Parathyroid adenoma (tissue), 2 donors: Measurements from ENCODE around the gene DIAPH1.

ENCODE experiments used
- H2AFZ ChIP-seq: fragments of 300-600 bp; sonication (generic); one replicate; pipeline ENCODE4 v1.7.0; 2017; ENCODE audit warnings: antibody characterized with exemption, mild to moderate bottlenecking
- H3K27ac ChIP-seq: fragments of 300-600 bp; sonication (generic); one replicate; pipeline ENCODE4 v1.7.0; 2017
- H3K27me3 ChIP-seq: fragments of 300-600 bp; sonication (generic); one replicate; pipeline ENCODE4 v1.7.0; 2017; ENCODE audit warnings: low read length; ENCODE audit not compliant: control insufficient read depth, insufficient read depth
- H3K36me3 ChIP-seq: fragments of 300-600 bp; sonication (generic); one replicate; pipeline ENCODE4 v1.7.0; 2017; ENCODE audit warnings: low read length; ENCODE audit not compliant: control insufficient read depth, insufficient read depth
- H3K4me1 ChIP-seq: fragments of 300-600 bp; sonication (generic); one replicate; pipeline ENCODE4 v1.7.0; 2017; ENCODE audit warnings: control low read depth
- H3K4me2 ChIP-seq: fragments of 300-600 bp; sonication (generic); one replicate; pipeline ENCODE4 v1.7.0; 2017; ENCODE audit warnings: low read length
- H3K4me3 ChIP-seq: fragments of 300-600 bp; sonication (generic); one replicate; pipeline ENCODE4 v1.7.0; 2017; ENCODE audit warnings: low read depth, low read length
- H3K79me2 ChIP-seq: fragments of 300-600 bp; sonication (generic); one replicate; pipeline ENCODE4 v1.7.0; 2017; ENCODE audit warnings: control low read depth
- H3K9ac ChIP-seq: fragments of 300-600 bp; sonication (generic); one replicate; pipeline ENCODE4 v1.7.0; 2017; ENCODE audit warnings: mild to moderate bottlenecking
- H3K9me3 ChIP-seq: fragments of 300-600 bp; sonication (generic); one replicate; pipeline ENCODE4 v1.7.0; 2017; ENCODE audit warnings: low read length; ENCODE audit not compliant: control insufficient read depth
- CTCF ChIP-seq: fragments of 300-600 bp; sonication (generic); IDR thresholded peaks from one replicate; pipeline ENCODE4 v1.7.0; 2017; ENCODE audit warnings: antibody characterized with exemption, mild to moderate bottlenecking
- donor health status: primary hyperparathyroidism.

DIAPH1 gene

GRCh38 chr5:141662028-141662427 is 43.2 kb upstream of the DIAPH1 start:
- H3K36me3 ChIP-seq = no peaks in the 10 kb centered on the region
- no peak for TF ChIP-seq CTCF
- no peak overlapping the region for H2AFZ ChIP-seq
- H3K4me1 ChIP-seq = peaks cover 8% of the 10 kb centered on the region
- H3K4me3 ChIP-seq = no peak overlapping the region
- H3K27me3 ChIP-seq = no peaks in the 10 kb centered on the region
- peaks cover 2% of the 10 kb centered on the region for H3K79me2 ChIP-seq
- no peak overlapping the region for H3K4me2 ChIP-seq
- H3K9ac ChIP-seq = no peak overlapping the region
- no peaks in the 10 kb centered on the region for H3K9me3 ChIP-seq
- no peak overlapping the region for H3K27ac ChIP-seq

GRCh38 chr5:141657937-141658545 is 39.2 kb upstream of the DIAPH1 start:
- H2AFZ ChIP-seq = no peak overlapping the region
- TF ChIP-seq CTCF = no peak
- no peak overlapping the region for H3K4me3 ChIP-seq
- no peaks in the 10 kb centered on the region for H3K9me3 ChIP-seq
- H3K4me2 ChIP-seq = no peak overlapping the region
- H3K79me2 ChIP-seq = peaks cover 2% of the 10 kb centered on the region
- H3K36me3 ChIP-seq = no peaks in the 10 kb centered on the region
- H3K4me1 ChIP-seq = peaks cover 6% of the 10 kb centered on the region
- no peak overlapping the region for H3K27ac ChIP-seq
- no peak overlapping the region for H3K9ac ChIP-seq
- H3K27me3 ChIP-seq = no peaks in the 10 kb centered on the region

GRCh38 chr5:141657404-141657803 is 38.6 kb upstream of the DIAPH1 start:
- Histone ChIP-seq H3K9me3 (no peaks in the 10 kb centered on the region), H2AFZ (no peak overlapping the region), H3K36me3 (no peaks in the 10 kb centered on the region), H3K9ac (no peak overlapping the region), H3K4me3 (no peak overlapping the region), H3K4me2 (no peak overlapping the region), H3K27me3 (no peaks in the 10 kb centered on the region), H3K79me2 (peaks cover 2% of the 10 kb centered on the region), H3K27ac (no peak overlapping the region), H3K4me1 (peaks cover 6% of the 10 kb centered on the region)
- no peak for TF ChIP-seq CTCF

GRCh38 chr5:141656396-141656795 is 37.6 kb upstream of the DIAPH1 start:
- H3K9ac ChIP-seq = no peak overlapping the region
- no peak for TF ChIP-seq CTCF
- H3K36me3 ChIP-seq = no peaks in the 10 kb centered on the region

GRCh38 chr5:141655020-141655419 is 36.2 kb upstream of the DIAPH1 start:
- no peak for TF ChIP-seq CTCF
- Histone ChIP-seq H3K27ac (no peak overlapping the region), H3K79me2 (no peaks in the 10 kb centered on the region), H2AFZ (no peak overlapping the region), H3K4me3 (no peak overlapping the region), H3K4me1 (peaks cover 10% of the 10 kb centered on the region), H3K4me2 (no peak overlapping the region), H3K9me3 (no peaks in the 10 kb centered on the region), H3K36me3 (no peaks in the 10 kb centered on the region), H3K9ac (no peak overlapping the region), H3K27me3 (no peaks in the 10 kb centered on the region)

More at GRCh38 chr5:141656396-141656795, 37.6 kb upstream of the DIAPH1 start:
- Histone ChIP-seq H3K9me3 (no peaks in the 10 kb centered on the region), H2AFZ (no peak overlapping the region), H3K27ac (no peak overlapping the region), H3K4me3 (no peak overlapping the region), H3K79me2 (peaks cover under 1% of the 10 kb centered on the region), H3K4me1 (peaks cover 6% of the 10 kb centered on the region), H3K4me2 (no peak overlapping the region), H3K27me3 (no peaks in the 10 kb centered on the region)
